ENCODE results near the gene SYCP1. TPM values are rescaled to one million over a fixed set of nuclear protein-coding genes. Genes with fewer than 3 reads are reported as not detected.

The SYCP1 gene
- total RNA-seq, 4 donors from 2014 or later, result 0.35 TPM; not detected in 3

DNA sequence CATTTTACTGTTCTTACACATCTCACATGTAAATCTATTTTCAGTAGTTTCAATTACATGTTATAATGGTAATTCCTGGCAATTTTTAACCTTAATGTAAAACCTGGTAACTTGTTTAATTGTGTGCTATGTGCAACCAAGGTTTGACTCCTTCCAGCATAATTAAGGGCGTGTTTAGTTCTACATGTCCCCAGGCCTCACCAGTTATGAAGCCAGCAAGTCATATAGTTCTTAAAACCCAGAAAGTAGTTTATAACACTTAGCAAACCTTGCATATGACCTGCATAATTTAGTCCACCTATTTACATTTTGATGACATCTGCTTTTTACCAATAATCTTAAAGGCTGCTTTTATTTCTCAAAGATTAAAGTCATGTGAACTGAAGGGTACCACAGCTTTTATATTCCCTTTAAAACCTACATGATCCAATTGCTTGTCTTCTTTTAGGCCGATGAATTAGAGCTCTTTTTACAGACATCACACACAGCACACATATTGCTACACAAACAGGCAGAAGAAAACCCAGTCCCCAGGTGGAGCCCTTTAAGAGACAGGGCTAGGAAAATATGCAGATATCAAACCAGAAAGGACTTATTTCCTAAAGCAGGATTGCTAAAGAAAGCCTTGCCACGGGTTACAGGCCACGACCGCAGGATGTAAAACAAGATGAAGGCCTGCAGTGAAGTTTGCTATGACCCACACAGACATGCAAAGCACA, 23.2 kb upstream of the SYCP1 start:
- no peaks in the 10 kb centered on the region for H3K36me3 ChIP-seq
- no peak overlapping the region for H3K4me3 ChIP-seq
- H3K27ac ChIP-seq, result no peak overlapping the region
- no peaks in the 10 kb centered on the region for H3K27me3 ChIP-seq
- H3K9me3 ChIP-seq, result no peaks in the 10 kb centered on the region
- TF ChIP-seq POLR2A (IDR thresholded peaks at IDR 0.05), result no peak
- TF ChIP-seq, protein P1, sequence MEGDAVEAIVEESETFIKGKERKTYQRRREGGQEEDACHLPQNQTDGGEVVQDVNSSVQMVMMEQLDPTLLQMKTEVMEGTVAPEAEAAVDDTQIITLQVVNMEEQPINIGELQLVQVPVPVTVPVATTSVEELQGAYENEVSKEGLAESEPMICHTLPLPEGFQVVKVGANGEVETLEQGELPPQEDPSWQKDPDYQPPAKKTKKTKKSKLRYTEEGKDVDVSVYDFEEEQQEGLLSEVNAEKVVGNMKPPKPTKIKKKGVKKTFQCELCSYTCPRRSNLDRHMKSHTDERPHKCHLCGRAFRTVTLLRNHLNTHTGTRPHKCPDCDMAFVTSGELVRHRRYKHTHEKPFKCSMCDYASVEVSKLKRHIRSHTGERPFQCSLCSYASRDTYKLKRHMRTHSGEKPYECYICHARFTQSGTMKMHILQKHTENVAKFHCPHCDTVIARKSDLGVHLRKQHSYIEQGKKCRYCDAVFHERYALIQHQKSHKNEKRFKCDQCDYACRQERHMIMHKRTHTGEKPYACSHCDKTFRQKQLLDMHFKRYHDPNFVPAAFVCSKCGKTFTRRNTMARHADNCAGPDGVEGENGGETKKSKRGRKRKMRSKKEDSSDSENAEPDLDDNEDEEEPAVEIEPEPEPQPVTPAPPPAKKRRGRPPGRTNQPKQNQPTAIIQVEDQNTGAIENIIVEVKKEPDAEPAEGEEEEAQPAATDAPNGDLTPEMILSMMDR (IDR thresholded peaks at IDR 0.05), result no peak
- H3K4me1 ChIP-seq, result no peaks in the 10 kb centered on the region
- intact Hi-C loops (cut with DNase I; ENCODE audit: low total_unique reads), result no loop called here
- DNase-seq, result no peak

GRCh38 chr1:114832057-114832456, 22.6 kb upstream of the SYCP1 start:
- Histone ChIP-seq H3K27ac (no peak overlapping the region), H3K36me3 (no peaks in the 10 kb centered on the region), H3K27me3 (no peaks in the 10 kb centered on the region), H3K4me1 (no peaks in the 10 kb centered on the region), H3K9me3 (no peaks in the 10 kb centered on the region), H3K4me3 (no peak overlapping the region)
- DNase-seq, result no peak
- intact Hi-C loops (cut with DNase I; ENCODE audit: low total_unique reads), result no loop called here
- TF ChIP-seq, protein P1 (IDR thresholded peaks at IDR 0.05), result no peak
- no peak for TF ChIP-seq POLR2A (IDR thresholded peaks at IDR 0.05)

DNA sequence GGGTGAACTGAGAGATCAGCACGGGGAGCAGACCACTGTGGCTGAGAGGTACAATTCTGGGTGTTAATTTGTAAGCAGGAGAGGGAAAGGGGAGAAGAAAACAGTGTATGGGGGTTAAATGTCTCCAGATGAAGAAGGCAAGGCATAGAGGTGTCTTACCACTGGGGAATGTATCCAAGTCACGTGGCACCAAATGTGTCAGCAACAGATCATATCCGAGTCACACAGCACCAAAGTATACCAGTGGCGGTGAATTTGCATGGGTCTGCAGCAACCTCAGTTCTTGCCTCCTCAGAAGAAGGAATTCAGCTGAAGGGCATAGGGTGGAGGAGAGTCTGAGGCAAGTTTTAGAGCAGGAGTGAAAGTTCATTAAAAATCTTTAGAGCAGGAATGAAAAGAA, 21.2 kb upstream of the SYCP1 start:
- no peak for DNase-seq
- H3K9me3 ChIP-seq, result no peaks in the 10 kb centered on the region
- no peak overlapping the region for H3K4me3 ChIP-seq
- H3K36me3 ChIP-seq, result no peaks in the 10 kb centered on the region
- no peak overlapping the region for H3K27ac ChIP-seq
- TF ChIP-seq, protein P1 (IDR thresholded peaks at IDR 0.05), result no peak
- no peak for TF ChIP-seq POLR2A (IDR thresholded peaks at IDR 0.05)
- intact Hi-C loops (cut with DNase I; ENCODE audit: low total_unique reads), result no loop called here
- H3K27me3 ChIP-seq, result no peaks in the 10 kb centered on the region
- H3K4me1 ChIP-seq, result no peaks in the 10 kb centered on the region

- Histone ChIP-seq H3K4me1 (no peaks in the 10 kb centered on the region), H3K27ac (no peak overlapping the region), H3K9me3 (no peaks in the 10 kb centered on the region), H3K36me3 (no peaks in the 10 kb centered on the region), H3K4me3 (no peak overlapping the region), H3K27me3 (no peaks in the 10 kb centered on the region)
- DNase-seq, result no peak
- intact Hi-C loops (cut with DNase I; ENCODE audit: low total_unique reads), result no loop called here
- TF ChIP-seq, protein P1 (IDR thresholded peaks at IDR 0.05), result no peak
- no peak for TF ChIP-seq POLR2A (IDR thresholded peaks at IDR 0.05)
Observed at GRCh38 chr1:114844270-114844669, 10.4 kb upstream of the SYCP1 start.

- TF ChIP-seq, protein P1 (IDR thresholded peaks at IDR 0.05), result no peak
- Histone ChIP-seq H3K27ac (no peak overlapping the region), H3K9me3 (no peaks in the 10 kb centered on the region), H3K4me1 (no peaks in the 10 kb centered on the region), H3K27me3 (peaks cover 0 to 15% of the 10 kb centered on the region in 2 donors), H3K4me3 (no peak overlapping the region), H3K36me3 (no peaks in the 10 kb centered on the region)
- no peak for DNase-seq
- intact Hi-C loops (cut with DNase I; ENCODE audit: low total_unique reads), result no loop called here
Observed at GRCh38 chr1:114853584-114853983, 1.1 kb upstream of the SYCP1 start.

All from uterus (tissue), 4 donors.